GM21381 (cell line): ENCODE data around the gene MYLK3.
A peak's percentile ranks its signal among the peaks of the same experiment; 100 is the strongest.

Source experiments
- ATAC-seq: cut with Tn5 transposase; IDR thresholded peaks from one replicate; pipeline ENCODE4 v1.9.1; 2021; ENCODE audit warnings: mild to moderate bottlenecking, moderate library complexity; ENCODE audit not compliant: unreplicated experiment

Gene MYLK3

GRCh38 chr16:46759309-46759708 lies 11.2 kb upstream of the MYLK3 start:
- no peak for ATAC-seq

GRCh38 chr16:46757339-46758050 lies 9.4 kb upstream of the MYLK3 start:
- no peak for ATAC-seq

DNA sequence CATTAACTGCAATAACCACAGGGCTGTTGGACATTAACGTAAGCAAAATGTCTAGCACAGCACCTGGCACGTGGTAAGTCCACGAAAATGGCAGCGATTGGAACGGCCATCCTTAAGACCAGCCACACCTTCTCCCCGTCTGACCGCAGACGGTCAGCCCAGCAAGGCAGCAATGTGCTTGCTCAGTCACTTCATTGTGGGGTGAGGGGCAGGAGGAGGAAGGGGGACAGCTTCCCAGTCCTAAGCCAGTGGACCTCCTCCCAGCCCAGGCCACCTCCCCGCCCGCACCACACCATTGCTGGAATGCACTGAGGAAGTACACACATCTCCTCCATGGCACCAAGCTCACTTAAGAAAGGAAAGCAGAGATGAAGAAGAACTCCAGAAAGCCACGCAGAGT lies 8.6 kb upstream of the MYLK3 start:
- ATAC-seq: no peak

DNA sequence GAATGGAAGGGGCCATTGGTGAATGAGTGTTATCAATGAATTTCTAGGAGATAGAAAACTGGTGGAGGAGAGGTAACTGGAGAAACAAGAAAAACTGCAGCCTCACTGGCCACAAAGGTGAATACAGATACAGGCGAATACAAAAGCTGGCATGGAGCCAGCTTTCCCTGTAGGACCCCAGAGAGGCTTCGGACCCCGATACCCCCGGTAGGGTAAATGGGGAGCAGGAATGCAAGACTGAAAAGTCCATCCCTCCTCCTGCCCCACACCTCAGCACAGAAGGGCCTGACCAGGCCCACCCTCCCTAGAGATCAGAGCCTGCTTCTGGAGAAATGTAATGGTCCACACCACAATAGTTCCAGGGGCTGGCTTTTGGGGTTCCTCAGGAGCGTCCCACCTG lies 4.9 kb upstream of the MYLK3 start:
- no peak for ATAC-seq

DNA sequence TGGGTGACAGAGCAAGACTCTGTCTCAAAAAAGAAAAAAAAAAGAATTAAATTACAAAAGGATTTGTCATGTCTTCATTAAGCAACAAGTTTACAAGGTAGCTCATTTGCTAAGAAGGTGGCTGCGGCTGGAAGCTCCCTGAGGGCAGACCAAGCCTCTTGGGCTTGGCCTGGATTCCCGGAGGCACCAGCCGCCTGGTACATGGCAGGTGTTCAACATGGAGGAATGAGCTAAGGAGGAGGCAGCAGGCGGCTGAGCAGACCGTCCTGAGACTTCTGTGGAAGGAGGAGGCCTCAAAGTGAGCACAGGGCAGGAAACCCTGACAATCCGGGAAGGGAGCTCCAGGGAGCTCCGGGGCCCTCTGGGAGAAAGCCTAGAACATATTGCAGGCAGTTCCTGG lies 3.2 kb upstream of the MYLK3 start:
- ATAC-seq: no peak

- ATAC-seq: no peak
Measured at GRCh38 chr16:46748775-46749705, 896 bp upstream of the MYLK3 start.

DNA sequence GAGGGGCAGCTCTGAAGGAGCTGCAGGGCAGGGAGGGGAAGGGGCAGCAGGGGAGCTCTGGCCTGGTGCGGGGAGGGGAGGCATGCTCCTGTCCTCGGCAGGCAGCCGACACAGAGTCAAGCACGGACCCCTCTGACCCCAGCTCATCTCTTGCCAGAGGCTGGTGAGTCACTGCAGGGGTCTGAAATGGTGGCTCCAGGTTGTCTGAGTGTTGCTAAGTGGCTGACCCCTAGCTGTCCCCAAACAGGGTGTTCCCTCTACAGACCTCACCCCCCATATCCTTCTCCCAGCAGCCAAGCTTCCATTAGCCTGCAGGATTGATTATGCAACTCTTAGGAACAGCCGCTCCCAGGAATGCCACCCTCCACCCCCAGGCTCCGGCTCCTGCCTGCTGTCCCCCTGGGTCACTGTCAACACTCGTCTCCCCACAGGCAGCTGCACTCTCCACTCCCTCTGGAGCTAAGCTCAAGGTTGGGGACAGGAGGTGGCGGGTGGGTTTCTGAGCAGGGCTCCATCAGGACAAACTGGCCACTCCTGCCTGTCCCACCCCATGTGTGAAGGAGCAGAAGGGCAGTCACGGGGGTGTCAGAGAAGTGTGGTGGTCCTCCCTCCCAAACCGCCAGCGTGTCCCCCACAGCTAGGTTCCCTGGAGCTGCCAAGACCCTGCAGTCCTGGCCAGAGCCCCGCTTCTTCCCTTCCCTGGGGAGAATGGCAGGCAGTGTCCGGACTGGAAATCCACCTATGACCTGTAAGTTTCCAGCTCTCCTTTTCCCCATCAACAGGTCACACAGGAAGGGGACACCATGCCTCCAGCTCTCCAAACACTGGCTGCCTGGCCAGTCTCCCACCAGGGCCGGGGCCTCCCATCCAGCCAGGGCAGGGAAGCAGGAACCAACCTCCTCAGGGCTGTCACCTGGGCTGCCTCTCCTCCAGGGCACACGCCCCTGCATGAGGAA lies 1.0 kb downstream of the MYLK3 start:
- no peak for ATAC-seq

DNA sequence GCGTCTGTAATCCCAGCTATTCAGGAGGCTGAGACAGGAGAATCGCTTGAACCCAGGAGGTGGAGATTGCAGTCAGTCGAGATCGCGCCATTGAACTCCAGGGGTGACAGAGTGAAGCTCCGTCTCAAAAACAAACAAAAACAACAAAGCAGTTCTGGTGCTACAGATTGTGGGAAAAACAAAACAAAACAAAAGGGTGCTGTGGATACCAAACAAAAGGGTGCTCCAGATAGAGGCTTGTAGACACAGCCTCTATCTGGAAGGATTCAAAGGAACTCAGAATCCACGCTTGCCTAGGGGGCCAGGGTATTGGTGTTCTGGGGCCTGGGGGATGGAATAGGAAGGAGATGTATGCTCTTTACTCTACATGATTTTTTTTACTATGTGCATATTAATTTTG lies 2.5 kb downstream of the MYLK3 start:
- no peak for ATAC-seq

DNA sequence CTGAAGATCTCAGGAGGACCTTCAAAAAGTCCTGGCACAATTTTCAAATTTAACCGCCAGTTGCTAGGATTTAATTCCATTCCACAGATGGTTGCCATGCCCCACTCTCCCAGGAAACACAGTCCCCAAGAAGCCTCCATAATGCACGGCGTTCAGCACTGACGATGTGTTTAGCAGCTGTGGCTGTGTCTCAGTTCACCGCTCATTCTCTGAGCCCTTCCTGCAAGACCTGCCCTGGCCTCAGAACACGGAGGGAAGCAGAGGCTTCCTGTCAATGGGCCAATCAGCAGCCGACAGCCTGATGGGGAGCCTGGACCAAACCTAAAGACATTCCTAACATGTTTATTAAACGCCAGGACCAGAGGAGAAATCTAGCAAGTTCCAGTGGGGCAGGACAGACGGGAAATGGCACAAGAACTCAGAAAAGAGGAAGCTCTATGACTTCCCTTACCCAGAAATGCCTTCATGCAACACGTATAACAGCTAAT lies 4.9 kb downstream of the MYLK3 start:
- peak; percentile 72 for ATAC-seq

DNA sequence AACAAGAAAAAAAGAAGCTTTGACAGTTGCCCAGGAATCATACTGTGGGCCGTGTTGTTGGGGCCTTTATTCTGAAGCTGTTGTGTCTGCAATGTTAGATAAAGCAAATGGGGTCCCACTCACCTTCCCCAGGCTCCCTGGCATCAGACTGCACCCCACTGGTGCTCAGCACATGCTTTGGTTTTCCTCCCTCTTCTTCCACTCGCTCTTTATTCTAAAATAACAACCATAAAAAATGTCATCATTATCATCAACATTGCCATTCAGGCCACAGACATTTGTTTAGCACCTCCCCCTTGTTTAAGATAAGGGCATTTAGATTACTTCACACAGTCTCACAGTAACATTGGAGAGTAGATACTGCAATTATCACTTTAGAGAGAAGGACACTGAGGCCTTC lies 8.2 kb downstream of the MYLK3 start:
- no peak for ATAC-seq

- no peak for ATAC-seq
Measured at GRCh38 chr16:46737621-46738214, 10.4 kb downstream of the MYLK3 start.

- no peak for ATAC-seq
Measured at GRCh38 chr16:46736695-46737094, 11.4 kb downstream of the MYLK3 start.

GRCh38 chr16:46733319-46733830 lies 14.8 kb downstream of the MYLK3 start:
- ATAC-seq: no peak

- ATAC-seq: no peak
Measured at GRCh38 chr16:46732561-46732960, 15.6 kb downstream of the MYLK3 start.

- ATAC-seq: no peak
Measured at GRCh38 chr16:46731691-46732555, 16.2 kb downstream of the MYLK3 start.

GRCh38 chr16:46730801-46731690 lies 17.1 kb downstream of the MYLK3 start:
- ATAC-seq: no peak

DNA sequence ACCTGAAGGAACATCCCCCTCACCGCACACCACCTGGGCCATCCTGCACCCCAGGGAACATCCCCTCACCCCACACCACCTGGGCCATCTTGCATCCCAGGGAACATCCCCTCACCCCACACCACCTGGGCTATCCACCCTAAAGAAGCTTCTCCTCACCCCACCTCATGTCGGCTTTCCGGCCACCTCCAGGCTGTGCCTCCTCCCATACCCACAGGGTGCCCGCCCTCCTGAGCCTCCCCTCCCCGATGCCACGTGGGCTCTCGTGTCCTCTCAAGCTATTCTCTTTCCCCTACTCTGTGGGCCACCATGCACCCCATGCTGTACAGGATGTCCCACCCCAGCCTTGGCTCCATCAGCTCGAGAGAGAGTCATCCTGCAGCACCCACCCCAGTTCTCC lies 18.0 kb downstream of the MYLK3 start:
- no peak for ATAC-seq

DNA sequence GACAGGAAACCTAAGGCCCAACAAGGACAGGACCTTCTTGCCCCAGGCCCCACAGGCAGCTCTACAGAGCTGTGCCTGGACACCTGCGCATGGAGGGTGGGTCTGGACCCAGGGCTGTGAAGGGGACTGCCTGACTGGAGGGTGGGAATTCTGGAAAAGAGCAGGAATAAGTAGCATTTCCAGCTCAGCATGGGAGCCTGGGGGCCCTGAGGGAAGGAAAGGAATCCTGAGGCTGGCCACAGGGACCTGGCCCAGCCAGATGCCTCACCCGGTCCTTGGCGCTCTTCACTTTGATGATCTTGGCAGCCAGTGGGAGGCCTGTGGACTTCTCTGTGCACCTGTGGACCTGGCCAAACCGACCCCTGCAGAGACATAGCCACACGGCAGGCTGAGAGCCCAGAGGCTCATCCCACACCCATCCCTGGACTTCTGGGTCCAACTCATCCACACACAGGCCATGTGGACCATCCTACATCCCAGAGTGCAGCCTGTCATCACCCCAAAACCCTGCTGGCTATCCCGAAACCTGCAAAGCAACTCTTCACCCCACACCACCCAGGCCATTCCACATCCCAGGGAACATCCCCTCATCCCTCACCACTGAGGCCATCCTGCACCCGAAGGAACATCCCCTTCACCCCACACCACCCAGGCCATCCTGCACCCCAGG lies 18.7 kb downstream of the MYLK3 start:
- ATAC-seq: no peak
